Esophagus squamous epithelium (tissue), 5 donors: ENCODE data around the gene PAXX. TPM values are rescaled to one million over a fixed set of nuclear protein-coding genes. Genes with fewer than 3 reads are reported as not detected.

Experiments used
- DNase-seq: peaks from one replicate; lab custom pipeline; 2025; lab: John Stamatoyannopoulos, UW
- H3K27ac ChIP-seq, 4 donors: fragments of 200-600 bp; sonication (generic); one replicate each; pipeline ENCODE4 v1.5.1; 2016 to 2019; ENCODE audit warnings: mild to moderate bottlenecking in 1 of 4
- H3K27me3 ChIP-seq, 4 donors: fragments of 200-600 bp; sonication (generic); 1 replicate in 3 of 4; 2 replicates in 1 of 4; pipeline versions ENCODE4 v1.5.1 to v1.6.0; 2017 to 2021; ENCODE audit warnings: antibody characterized with exemption in 1 of 4
- H3K36me3 ChIP-seq, 3 donors: fragments of 200-600 bp; sonication (generic); one replicate each; pipeline ENCODE4 v1.5.1; 2016 to 2019
- H3K4me1 ChIP-seq, 3 donors: fragments of 200-600 bp; sonication (generic); one replicate each; pipeline ENCODE4 v1.5.1; 2017 to 2019
- H3K4me3 ChIP-seq, 4 donors: fragments of 200-600 bp; sonication (generic); 1 replicate in 3 of 4; 2 replicates in 1 of 4; pipeline ENCODE4 v1.5.1; 2016 to 2019; ENCODE audit warnings: mild to moderate bottlenecking in 2 of 4, moderate library complexity in 1 of 4
- H3K9me3 ChIP-seq, 3 donors: fragments of 200-600 bp; sonication (generic); one replicate each; pipeline ENCODE4 v1.5.1; 2016 to 2019
- POLR2A ChIP-seq, 4 donors: fragments of 450-650 bp; IDR thresholded peaks; one replicate each; pipeline ENCODE4 v1.6.1; 2017; ENCODE audit warnings: antibody characterized with exemption in 4 of 4, mild to moderate bottlenecking in 4 of 4, moderate library complexity in 3 of 4
- WGBS, 2 donors: methylation state at CpG; one replicate each; pipeline ENCODE4 v1.1.5; 2018; 5-methylcytosine and 5-hydroxymethylcytosine counted together
- intact Hi-C: fragments of 100-400 bp; cut with DNase I; formaldehyde crosslinking; loops from one replicate; pipeline ENCODE4 v1.15.0; 2022
- total RNA-seq, 4 donors: library from RNA; depleted of rRNA; stranded (reverse); fragments of >200 nt; gene quantifications; one replicate each; pipeline ENCODE4 v1.1.0, GENCODE V29; 2016
- TF ChIP-seq, protein P1 (sequence below), 6 experiments: fragments of 450-650 bp in 4 of 6; fragments of 200-600 bp in 2 of 6; sonication (generic) in 2 of 6; IDR thresholded peaks; one replicate each; pipeline ENCODE4 v1.5.1; 2016 to 2019; ENCODE audit warnings: antibody characterized with exemption in 6 of 6, mild to moderate bottlenecking in 4 of 6, moderate library complexity in 4 of 6
- donor health status: DM: yes; HTN: yes; CAD: no.

Gene PAXX
- total RNA-seq, 4 donors from 2014 or later, result 18.3 to 56.3 (median 49.6) TPM

DNA sequence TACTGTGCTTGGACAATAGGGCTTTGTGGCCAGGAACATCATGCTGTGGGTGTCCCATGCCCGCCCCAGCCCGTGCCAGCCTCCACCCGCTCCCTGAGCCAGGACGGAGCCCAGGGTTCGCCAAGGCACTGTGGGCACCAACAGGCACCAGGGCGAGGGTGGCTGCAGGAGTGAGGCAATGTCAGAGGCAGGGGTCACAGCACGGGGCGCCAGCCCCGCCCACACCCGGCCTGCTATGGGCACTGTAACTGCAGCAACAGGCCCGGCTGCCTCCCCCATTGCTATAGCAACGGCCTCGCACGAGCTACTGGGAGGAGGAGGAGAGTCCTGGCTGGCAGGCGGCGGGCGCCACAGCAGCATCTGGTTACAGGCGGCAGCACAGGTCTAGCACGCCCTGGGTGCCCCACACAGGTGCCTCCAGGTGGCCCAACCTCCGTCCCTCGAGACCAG lies 33.3 kb downstream of the PAXX start:
- H3K9me3 ChIP-seq, result no peaks in the 10 kb centered on the region
- intact Hi-C loops, result loop anchor here (5.0 kb wide), 1 partner anchor 83 kb away; the partner anchor contains the start of gene FBXW5
- no peak for TF ChIP-seq POLR2A (IDR thresholded peaks at IDR 0.05)
- TF ChIP-seq, protein P1, sequence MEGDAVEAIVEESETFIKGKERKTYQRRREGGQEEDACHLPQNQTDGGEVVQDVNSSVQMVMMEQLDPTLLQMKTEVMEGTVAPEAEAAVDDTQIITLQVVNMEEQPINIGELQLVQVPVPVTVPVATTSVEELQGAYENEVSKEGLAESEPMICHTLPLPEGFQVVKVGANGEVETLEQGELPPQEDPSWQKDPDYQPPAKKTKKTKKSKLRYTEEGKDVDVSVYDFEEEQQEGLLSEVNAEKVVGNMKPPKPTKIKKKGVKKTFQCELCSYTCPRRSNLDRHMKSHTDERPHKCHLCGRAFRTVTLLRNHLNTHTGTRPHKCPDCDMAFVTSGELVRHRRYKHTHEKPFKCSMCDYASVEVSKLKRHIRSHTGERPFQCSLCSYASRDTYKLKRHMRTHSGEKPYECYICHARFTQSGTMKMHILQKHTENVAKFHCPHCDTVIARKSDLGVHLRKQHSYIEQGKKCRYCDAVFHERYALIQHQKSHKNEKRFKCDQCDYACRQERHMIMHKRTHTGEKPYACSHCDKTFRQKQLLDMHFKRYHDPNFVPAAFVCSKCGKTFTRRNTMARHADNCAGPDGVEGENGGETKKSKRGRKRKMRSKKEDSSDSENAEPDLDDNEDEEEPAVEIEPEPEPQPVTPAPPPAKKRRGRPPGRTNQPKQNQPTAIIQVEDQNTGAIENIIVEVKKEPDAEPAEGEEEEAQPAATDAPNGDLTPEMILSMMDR (IDR thresholded peaks at IDR 0.05), result peak in 1 of 6 experiments; percentile 33
- H3K4me1 ChIP-seq, result peaks cover 28 to 54% (median 31%) of the 10 kb centered on the region in 3 donors
- WGBS, 2 donors, result 14 to 60% methylated on average over 2 to 6 of the region's 21 CpGs
- peak overlapping the region in 1 of 4 donors; percentile 29 for H3K27ac ChIP-seq
- H3K36me3 ChIP-seq, result peaks cover 0 to 3% (median 0%) of the 10 kb centered on the region in 3 donors
- no peak overlapping the region for H3K4me3 ChIP-seq
- no peaks in the 10 kb centered on the region for H3K27me3 ChIP-seq
- DNase-seq, result no peak

DNA sequence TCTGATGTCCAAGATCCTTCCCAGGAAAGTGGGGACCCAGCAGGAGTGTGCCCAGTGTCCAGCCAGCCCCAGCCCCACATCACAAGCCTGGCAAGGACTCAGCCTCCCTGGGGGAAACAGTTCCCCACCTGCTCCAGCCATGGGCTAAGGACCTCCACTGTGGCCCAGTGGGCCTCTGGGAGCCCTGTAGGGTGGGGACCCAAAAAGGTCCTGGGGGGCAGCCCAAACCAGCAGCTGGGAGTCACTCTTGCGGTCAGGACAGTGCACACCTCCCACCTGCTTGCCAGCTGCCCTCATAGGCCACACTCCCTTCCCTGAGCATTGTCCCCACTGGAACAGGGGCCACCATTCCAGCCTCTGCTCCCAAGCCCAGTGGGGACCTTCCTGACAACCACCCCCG lies 34.2 kb downstream of the PAXX start:
- H3K4me1 ChIP-seq, result peaks cover 28 to 63% (median 35%) of the 10 kb centered on the region in 3 donors

GRCh38 chr9:137026828-137027227 lies 34.6 kb downstream of the PAXX start:
- no peak for DNase-seq
- Histone ChIP-seq H3K4me1 (peaks cover 28 to 65% (median 35%) of the 10 kb centered on the region in 3 donors), H3K4me3 (peak overlapping the region in 3 of 4 donors; percentile 32 to 67 (median 62)), H3K9me3 (no peaks in the 10 kb centered on the region), H3K27me3 (no peaks in the 10 kb centered on the region), H3K27ac (peak overlapping the region in 2 of 4 donors; percentile 29 to 50), H3K36me3 (no peaks in the 10 kb centered on the region)
- intact Hi-C loops, result loop anchor here (5.0 kb wide), 1 partner anchor 85 kb away; the partner anchor contains the start of gene FBXW5
- TF ChIP-seq, protein P1 (IDR thresholded peaks at IDR 0.05), result no peak
- no peak for TF ChIP-seq POLR2A (IDR thresholded peaks at IDR 0.05)
- no CpG with 5 or more reads among the region's 4 CpGs for WGBS, 2 donors

More for the DNA sequence above, 34.2 kb downstream of the PAXX start:
- 67 to 100% methylated on average over 1 to 2 of the region's 2 CpGs for WGBS, 2 donors
- Histone ChIP-seq H3K4me3 (peak overlapping the region in 1 of 4 donors; percentile 67), H3K27ac (peak overlapping the region in 1 of 4 donors; percentile 31), H3K27me3 (no peaks in the 10 kb centered on the region), H3K36me3 (no peaks in the 10 kb centered on the region), H3K9me3 (no peaks in the 10 kb centered on the region)
- no peak for DNase-seq
- intact Hi-C loops, result loop anchor here (5.0 kb wide), 1 partner anchor 84 kb away; the partner anchor contains the start of gene FBXW5
- TF ChIP-seq POLR2A (IDR thresholded peaks at IDR 0.05), result no peak
- TF ChIP-seq, protein P1 (IDR thresholded peaks at IDR 0.05), result no peak

DNA sequence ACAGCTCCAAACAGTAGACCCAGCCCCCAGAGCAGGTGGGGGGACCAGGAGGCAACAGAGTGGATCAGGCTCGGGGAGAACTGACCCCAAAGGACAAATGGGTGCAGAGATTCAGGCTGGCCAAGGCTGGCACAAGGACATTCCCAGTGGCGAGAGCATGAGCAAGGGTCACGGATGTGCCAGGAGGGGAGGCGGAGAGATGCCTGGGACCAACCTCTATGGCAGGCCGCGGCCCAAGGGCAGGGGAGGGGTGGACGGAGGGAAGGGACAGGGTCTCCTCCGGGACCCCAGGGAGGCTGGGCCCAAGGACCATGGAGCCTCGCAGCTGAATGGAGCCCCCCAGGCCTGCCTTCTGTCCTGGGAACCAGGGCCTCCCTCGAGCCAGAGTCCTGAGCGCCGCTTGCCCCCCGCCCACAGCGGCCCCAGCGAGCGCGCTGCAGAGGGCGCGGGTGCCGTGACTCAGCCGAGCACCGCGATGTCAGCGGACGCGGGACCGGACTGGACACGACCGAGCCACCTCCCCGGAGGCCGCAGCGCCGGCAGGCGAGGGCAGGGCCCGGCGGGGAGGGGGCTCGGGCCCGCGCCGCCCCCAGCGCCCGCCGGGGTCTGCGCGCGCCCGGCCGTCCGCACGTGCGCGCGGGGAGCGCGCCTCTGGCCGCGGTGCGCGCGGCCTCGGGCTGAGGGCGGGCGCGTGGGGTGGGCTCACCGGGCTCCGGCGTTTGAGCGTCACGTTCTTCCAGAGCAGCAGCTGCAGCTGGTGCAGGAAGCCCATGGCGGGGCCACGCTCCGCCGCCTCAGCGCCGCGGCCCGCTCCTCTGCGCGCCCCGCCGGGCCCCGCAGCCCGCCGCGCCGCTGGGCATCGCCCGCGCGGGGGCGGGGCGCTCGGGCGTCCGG lies 35.4 kb downstream of the PAXX start, which contains the start of gene ABCA2:
ABCA2 (minus strand) TSS at position 869 of the 894 bp plus-strand sequence; CDS start at position 772, 97 bp downstream.
- Histone ChIP-seq H3K36me3 (no peaks in the 10 kb centered on the region), H3K9me3 (no peaks in the 10 kb centered on the region), H3K27ac (peak within 1 kb of the TSS; percentile 50 to 72 (median 62)), H3K4me3 (peak within 1 kb of the TSS; percentile 33 to 82 (median 62)), H3K4me1 (peaks cover 28 to 66% (median 35%) of the 10 kb centered on the region in 3 donors), H3K27me3 (no peaks in the 10 kb centered on the region)
- WGBS, 2 donors, result 17 to 28% methylated on average over 1 to 8 of the region's 95 CpGs
- no peak for DNase-seq
- intact Hi-C loops, result loop anchor here (5.0 kb wide), 1 partner anchor 85 kb away; the partner anchor contains the start of gene FBXW5
- TF ChIP-seq, protein P1 (IDR thresholded peaks at IDR 0.05), result no peak
- no peak for TF ChIP-seq POLR2A (IDR thresholded peaks at IDR 0.05)
